ENCODE results near the gene KCNJ13. TPM values are rescaled to one million over a fixed set of nuclear protein-coding genes. Genes with fewer than 3 reads are reported as not detected.

Gene KCNJ13
- total and polyA plus RNA-seq, 4 donors, result 0.08 to 0.79 TPM; not detected in 2

GRCh38 chr2:232816657-232817056 lies 40.3 kb upstream of the KCNJ13 start:
- DNase-seq (ENCODE audit: low spot score), result no peak
- WGBS, result 71% methylated on average over 10 of the region's 10 CpGs
- TF ChIP-seq YY1 (IDR thresholded peaks at IDR 0.05) (no peak), FOXA2 (IDR thresholded peaks at IDR 0.05) (no peak), HNF4G (IDR thresholded peaks at IDR 0.05) (no peak), RAD21 (IDR thresholded peaks at IDR 0.05) (no peak), SP1 (IDR thresholded peaks at IDR 0.05) (no peak), FOXA1 (IDR thresholded peaks at IDR 0.05) (no peak), NR2F2 (IDR thresholded peaks at IDR 0.05) (no peak), HNF4A (conservative IDR thresholded peaks at IDR 0.05) (no peak), MAX (IDR thresholded peaks at IDR 0.05) (no peak), TAF1 (conservative IDR thresholded peaks at IDR 0.05) (no peak)
- TF ChIP-seq, protein P1, sequence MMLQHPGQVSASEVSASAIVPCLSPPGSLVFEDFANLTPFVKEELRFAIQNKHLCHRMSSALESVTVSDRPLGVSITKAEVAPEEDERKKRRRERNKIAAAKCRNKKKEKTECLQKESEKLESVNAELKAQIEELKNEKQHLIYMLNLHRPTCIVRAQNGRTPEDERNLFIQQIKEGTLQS (IDR thresholded peaks at IDR 0.05), result no peak
- TF ChIP-seq, protein P2, sequence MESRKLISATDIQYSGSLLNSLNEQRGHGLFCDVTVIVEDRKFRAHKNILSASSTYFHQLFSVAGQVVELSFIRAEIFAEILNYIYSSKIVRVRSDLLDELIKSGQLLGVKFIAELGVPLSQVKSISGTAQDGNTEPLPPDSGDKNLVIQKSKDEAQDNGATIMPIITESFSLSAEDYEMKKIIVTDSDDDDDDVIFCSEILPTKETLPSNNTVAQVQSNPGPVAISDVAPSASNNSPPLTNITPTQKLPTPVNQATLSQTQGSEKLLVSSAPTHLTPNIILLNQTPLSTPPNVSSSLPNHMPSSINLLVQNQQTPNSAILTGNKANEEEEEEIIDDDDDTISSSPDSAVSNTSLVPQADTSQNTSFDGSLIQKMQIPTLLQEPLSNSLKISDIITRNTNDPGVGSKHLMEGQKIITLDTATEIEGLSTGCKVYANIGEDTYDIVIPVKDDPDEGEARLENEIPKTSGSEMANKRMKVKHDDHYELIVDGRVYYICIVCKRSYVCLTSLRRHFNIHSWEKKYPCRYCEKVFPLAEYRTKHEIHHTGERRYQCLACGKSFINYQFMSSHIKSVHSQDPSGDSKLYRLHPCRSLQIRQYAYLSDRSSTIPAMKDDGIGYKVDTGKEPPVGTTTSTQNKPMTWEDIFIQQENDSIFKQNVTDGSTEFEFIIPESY (IDR thresholded peaks at IDR 0.05), result no peak
- no peak overlapping the region for H3K27ac ChIP-seq (ENCODE audit: low read depth in 1 of 2, low read length in 2 of 2)
- H3K27me3 ChIP-seq (ENCODE audit: control insufficient read depth in 4 of 4, insufficient read depth in 4 of 4, low read length in 3 of 4), result no peaks in the 10 kb centered on the region
- no peaks in the 10 kb centered on the region for H3K9me3 ChIP-seq (ENCODE audit: control insufficient read depth in 4 of 4, low read length in 3 of 4)
- no peak overlapping the region for H3K4me3 ChIP-seq (ENCODE audit: low read depth in 1 of 3, low read length in 3 of 3)
- peaks cover 5 to 48% (median 46%) of the 10 kb centered on the region in 4 donors for H3K36me3 ChIP-seq (ENCODE audit: control insufficient read depth in 4 of 4, insufficient read depth in 3 of 4, low read depth in 1 of 4, low read length in 3 of 4)
- H3K4me1 ChIP-seq (ENCODE audit: control insufficient read depth in 4 of 4, insufficient read depth in 4 of 4, low read length in 3 of 4), result no peaks in the 10 kb centered on the region
- no peak overlapping the region for H3K9ac ChIP-seq (ENCODE audit: low read depth in 1 of 2, low read length in 2 of 2)

- TF ChIP-seq, protein P1 (IDR thresholded peaks at IDR 0.05), result no peak
- no peak for TF ChIP-seq RXRA (IDR thresholded peaks at IDR 0.05)
- TF ChIP-seq, protein P3, sequence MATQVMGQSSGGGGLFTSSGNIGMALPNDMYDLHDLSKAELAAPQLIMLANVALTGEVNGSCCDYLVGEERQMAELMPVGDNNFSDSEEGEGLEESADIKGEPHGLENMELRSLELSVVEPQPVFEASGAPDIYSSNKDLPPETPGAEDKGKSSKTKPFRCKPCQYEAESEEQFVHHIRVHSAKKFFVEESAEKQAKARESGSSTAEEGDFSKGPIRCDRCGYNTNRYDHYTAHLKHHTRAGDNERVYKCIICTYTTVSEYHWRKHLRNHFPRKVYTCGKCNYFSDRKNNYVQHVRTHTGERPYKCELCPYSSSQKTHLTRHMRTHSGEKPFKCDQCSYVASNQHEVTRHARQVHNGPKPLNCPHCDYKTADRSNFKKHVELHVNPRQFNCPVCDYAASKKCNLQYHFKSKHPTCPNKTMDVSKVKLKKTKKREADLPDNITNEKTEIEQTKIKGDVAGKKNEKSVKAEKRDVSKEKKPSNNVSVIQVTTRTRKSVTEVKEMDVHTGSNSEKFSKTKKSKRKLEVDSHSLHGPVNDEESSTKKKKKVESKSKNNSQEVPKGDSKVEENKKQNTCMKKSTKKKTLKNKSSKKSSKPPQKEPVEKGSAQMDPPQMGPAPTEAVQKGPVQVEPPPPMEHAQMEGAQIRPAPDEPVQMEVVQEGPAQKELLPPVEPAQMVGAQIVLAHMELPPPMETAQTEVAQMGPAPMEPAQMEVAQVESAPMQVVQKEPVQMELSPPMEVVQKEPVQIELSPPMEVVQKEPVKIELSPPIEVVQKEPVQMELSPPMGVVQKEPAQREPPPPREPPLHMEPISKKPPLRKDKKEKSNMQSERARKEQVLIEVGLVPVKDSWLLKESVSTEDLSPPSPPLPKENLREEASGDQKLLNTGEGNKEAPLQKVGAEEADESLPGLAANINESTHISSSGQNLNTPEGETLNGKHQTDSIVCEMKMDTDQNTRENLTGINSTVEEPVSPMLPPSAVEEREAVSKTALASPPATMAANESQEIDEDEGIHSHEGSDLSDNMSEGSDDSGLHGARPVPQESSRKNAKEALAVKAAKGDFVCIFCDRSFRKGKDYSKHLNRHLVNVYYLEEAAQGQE (IDR thresholded peaks at IDR 0.05), result no peak
- TF ChIP-seq GABPA (IDR thresholded peaks at IDR 0.05 in 1 of 2, conservative IDR thresholded peaks at IDR 0.05 in 1 of 2), result no peak
- no peak for TF ChIP-seq CTCF (IDR thresholded peaks at IDR 0.05; ENCODE audit: low read depth, low read length, missing input control)
- no peak for TF ChIP-seq YY1 (IDR thresholded peaks at IDR 0.05)
- TF ChIP-seq HNF4G (IDR thresholded peaks at IDR 0.05), result no peak
- no peak for TF ChIP-seq MAX (IDR thresholded peaks at IDR 0.05)
- TF ChIP-seq, protein P2 (IDR thresholded peaks at IDR 0.05), result no peak
- no peak for TF ChIP-seq FOXA2 (IDR thresholded peaks at IDR 0.05)
- no peak for TF ChIP-seq JUND (IDR thresholded peaks at IDR 0.05)
- no peak for TF ChIP-seq NR2F2 (IDR thresholded peaks at IDR 0.05)
- no peak for TF ChIP-seq TAF1 (conservative IDR thresholded peaks at IDR 0.05)
- no peak for TF ChIP-seq SP1 (IDR thresholded peaks at IDR 0.05)
- TF ChIP-seq EGR1 (IDR thresholded peaks at IDR 0.05; ENCODE audit: low read depth in 2 of 2), result no peak
- TF ChIP-seq RAD21 (IDR thresholded peaks at IDR 0.05), result no peak
- TF ChIP-seq FOXA1 (IDR thresholded peaks at IDR 0.05), result no peak
- WGBS, result 89% methylated on average over 3 of the region's 3 CpGs
- H3K4me1 ChIP-seq (ENCODE audit: control insufficient read depth in 4 of 4, insufficient read depth in 4 of 4, low read length in 3 of 4), result no peaks in the 10 kb centered on the region
- H3K27ac ChIP-seq (ENCODE audit: low read depth in 1 of 2, low read length in 2 of 2), result no peak overlapping the region
- no peak overlapping the region for H3K4me3 ChIP-seq (ENCODE audit: low read depth in 1 of 3, low read length in 3 of 3)
- H3K9me3 ChIP-seq (ENCODE audit: control insufficient read depth in 4 of 4, low read length in 3 of 4), result no peaks in the 10 kb centered on the region
- no peaks in the 10 kb centered on the region for H3K27me3 ChIP-seq (ENCODE audit: control insufficient read depth in 4 of 4, insufficient read depth in 4 of 4, low read length in 3 of 4)
- H3K9ac ChIP-seq (ENCODE audit: low read depth in 1 of 2, low read length in 2 of 2), result no peak overlapping the region
- DNase-seq (ENCODE audit: low spot score), result no peak
- H3K36me3 ChIP-seq (ENCODE audit: control insufficient read depth in 4 of 4, insufficient read depth in 3 of 4, low read depth in 1 of 4, low read length in 3 of 4), result peaks cover 5 to 55% (median 50%) of the 10 kb centered on the region in 4 donors
Observed at GRCh38 chr2:232815569-232815968, 39.2 kb upstream of the KCNJ13 start.
